Stimulated activated CD4-positive, alpha-beta T cell treated with anti-CD3 and anti-CD28 coated beads, TNF-alpha, amount 100 ng/mL, for 1 hour (primary cell): Measurements from ENCODE around the gene KRT6A.
"Not testable (repeated sequence)": the region's sequence is repeated elsewhere in the genome, so short reads cannot be mapped to it uniquely, and the experiment has no call there.

Experiments used
- DNase-seq, 3 donors: peaks; one replicate each; pipeline ENCODE4 v3.0.0-alpha.2; 2020; ENCODE audit warnings: low read depth in 3 of 3, low spot score in 1 of 3

Gene KRT6A

DNA sequence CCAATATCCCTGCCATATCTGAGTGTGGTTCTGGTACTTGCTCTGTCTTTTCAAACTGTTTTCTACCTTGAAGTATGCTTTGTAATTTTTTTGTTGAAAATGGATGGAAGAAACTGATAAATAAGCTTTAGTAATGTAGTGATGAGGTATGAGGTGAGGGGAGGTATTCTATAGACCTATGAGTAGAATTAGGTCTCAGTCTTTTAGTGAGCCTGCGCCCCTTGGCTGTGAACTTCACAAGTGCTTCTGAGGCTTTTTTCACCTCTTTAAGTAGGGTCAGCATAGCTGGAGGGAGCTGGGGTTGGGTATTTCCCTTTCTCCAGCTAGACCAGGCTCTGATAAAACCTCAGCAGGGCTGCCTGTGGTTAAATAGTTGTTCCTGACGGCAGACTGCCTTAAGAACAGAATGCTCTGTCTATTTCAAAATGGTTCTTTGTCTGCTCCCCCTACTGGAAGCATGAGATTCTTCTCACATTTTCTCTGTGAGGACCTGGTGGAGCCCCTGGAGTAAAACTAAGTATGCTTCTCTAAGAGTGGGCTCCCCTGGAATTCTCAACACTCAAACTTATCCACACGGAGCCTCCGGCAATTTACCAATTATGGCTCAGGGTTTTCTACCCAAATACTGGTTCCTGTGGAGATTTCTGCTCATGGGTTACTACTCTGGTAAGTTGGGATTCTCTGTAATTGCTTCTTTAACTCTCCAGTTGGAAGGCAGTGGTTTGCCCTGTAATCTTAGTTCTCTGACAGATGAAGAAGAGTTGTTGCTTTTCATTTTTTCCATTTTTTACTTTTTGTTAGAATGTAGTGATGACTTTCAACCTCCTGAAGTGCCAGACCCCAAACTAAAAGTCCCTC lies 14.0 kb upstream of the KRT6A start:
- DNase-seq, result no peak

DNA sequence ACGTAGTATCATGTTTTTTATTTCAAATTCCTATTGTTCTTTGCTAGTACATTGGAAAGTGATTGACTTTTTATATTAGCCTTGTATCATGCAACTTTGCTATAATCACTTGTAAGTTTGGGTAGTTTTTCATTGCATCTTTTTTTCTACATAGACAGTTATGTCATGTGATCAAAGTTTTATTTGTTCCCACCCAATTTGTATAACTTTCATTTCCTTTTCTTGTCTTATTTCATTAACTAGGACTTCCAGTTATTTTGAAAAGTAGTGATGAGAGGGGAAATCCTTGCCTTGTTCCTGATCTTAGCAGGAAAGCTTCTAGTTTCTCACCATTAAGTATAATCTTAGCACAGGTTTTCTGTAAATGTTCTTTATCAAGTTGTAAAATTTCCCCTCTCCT lies 9.8 kb upstream of the KRT6A start:
- DNase-seq, result no peak

DNA sequence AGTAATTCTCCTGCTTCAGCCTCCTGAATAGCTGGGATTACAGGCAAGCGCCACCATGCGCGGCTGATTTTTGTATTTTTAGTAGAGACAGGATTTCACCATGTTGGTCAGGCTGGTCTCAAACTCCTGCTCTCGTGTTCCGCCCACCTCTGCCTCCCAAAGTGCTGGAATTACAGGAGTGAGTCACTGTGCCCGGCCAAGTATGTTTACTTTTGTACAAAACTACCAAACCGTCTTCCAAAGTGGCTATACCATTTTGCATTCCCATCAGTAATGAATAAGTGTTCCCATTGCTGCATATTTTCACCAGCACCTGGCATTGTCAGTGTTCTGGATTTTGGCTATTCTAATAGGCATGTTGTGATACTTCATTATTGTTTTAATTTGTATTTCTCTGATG lies 8.4 kb upstream of the KRT6A start:
- no peak for DNase-seq

DNA sequence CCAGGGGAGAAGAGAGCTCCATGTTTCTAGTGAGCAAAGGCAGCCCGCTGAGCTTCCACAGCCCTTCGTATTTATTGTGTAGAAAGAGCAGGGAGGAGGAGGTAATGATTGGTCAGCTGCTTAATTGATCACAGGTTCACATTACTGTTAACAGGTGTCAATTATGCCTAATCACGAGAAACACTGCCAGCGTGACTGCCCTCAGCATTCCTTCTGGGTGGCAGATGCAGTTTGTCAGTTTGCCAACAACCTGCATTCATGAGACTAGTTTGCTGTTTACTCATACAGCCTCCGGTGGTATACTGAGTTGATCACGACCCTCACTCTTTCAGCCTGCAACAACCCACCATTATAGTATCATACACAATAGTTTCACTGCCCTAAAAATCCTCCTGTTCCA lies 7.5 kb upstream of the KRT6A start:
- not testable (repeated sequence) for DNase-seq

DNA sequence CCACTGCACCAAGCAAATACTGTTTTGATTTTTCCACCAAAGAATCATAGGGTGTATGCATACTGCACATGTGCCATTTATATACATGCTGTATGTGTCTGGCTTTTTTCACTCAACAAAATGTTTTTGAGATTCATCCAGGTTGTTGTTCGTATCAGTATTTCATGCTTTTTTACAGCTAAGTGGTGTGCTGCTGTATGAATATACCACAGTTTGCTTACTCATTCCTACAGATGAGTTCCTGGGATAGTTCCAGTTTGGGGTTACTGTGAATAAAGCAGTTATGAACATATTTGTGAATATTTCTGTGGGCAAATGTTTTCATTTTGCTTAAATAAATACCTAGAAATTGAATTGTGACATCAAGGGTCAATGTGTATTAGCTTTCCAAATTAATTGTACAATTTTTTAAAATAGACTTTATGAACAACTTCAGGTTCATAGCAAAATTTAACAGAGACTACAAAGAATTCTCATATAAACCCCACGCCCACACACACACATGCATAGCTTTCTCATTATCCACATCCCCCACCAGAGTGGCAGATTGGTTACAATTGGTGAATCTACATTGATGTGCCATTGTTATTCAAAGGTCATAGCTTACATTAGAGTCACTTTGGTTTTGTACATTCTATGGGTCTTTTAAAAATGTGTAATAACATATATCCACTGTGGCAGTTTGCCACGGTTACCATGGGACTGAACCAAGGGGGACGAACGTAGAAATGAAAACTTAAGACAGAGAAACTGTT lies 6.9 kb upstream of the KRT6A start:
- no peak for DNase-seq

DNA sequence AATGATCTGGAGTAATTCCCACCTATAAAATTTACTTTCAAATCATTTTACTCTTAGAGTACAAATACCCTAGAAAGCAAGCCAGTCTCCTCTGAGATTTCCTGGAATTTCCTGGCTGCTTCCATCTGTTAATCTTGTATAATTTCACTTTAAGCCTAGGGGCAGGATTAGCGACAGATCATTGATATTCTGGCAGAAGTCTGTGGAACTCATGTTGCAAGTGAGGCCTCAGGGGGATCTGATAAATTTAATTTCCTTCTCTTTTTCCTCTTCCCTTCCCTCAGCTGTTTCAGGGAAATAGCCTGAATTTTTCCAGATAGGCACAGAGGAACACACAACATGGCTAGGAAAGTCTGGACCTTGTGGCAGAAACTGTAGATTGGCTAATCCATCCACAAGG lies 5.9 kb upstream of the KRT6A start:
- DNase-seq, result no peak

DNA sequence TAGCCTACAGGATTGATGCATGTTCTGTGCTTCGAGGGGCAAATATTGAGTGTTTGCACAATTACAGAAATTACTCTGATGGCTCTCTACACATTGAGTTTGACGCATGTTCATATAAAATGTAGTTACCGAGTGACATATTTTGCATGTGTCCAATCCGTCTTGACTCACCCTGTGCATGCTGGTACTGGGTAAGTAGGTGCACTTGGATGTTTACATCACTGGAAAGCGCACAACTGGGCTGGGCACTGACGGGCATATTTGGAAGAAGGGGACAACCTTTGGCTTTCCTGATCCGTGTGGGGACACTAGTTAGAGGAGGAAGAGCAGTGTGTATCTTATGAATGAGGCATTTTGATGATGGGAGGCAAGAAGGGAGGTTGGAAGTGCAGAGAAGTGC lies 4.9 kb upstream of the KRT6A start:
- no peak for DNase-seq

DNA sequence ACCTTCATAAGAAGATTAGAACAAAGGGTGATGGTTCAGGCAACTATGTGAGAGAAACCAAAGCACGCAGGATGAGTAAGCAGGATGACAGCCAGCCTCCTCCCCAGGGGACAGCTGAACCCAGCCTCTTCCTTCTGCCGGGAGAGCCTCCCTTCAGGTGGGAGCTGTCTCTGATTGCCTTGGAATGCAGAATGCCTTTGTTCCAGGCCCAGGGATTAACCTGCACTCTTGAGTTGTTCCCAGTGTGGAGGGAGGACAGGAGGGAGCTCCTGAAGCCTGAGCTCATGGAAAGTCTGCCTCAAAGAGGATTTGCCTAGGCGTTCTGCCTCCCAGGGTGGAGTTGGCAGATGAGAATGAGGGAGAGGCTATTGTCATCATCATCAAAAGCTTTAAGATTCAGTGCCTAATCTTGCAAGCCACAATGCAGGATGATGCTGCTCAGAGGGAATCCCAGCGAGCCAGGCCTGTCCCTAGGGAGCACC lies 3.6 kb upstream of the KRT6A start:
- DNase-seq, result no peak

DNA sequence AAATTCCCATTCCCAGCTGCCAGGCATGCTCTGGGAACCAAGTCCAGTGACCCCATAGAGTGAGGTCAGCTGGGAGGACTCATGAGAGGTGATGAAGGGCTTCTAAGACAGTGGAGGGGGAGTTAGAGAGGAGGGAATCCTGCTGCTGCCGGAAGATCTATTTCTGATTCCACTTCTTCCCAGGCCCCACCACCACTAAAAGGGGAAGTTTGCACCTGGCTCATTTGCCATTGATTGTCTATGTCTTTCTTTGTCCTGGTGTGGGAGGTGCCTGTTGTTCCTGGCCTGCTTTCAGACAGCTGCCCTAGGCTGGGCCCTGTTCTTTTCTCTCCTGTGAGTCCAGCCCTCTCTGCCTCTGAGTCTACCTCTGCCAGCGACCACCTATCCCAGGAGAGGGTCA lies 3.0 kb upstream of the KRT6A start:
- no peak for DNase-seq

DNA sequence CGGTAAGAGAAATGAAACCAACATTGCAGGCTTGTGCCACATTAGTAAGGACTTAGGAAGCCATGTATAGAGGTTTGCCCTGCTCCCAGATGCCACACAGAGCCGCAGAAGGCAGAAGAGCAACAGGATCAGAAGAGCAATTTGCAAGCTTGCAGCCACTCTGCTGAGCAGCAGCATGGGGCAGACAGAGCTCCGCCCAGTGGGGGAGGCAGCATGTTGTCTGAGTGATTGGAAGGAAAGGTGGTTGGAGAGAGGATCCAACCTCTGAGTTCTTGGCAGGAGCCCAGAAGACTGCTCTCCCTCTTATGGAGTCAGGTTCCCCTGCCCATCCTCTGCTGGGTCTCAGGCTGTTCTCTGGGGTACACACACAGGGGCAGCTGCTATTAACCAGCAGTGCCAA lies 2.3 kb upstream of the KRT6A start:
- no peak for DNase-seq

DNA sequence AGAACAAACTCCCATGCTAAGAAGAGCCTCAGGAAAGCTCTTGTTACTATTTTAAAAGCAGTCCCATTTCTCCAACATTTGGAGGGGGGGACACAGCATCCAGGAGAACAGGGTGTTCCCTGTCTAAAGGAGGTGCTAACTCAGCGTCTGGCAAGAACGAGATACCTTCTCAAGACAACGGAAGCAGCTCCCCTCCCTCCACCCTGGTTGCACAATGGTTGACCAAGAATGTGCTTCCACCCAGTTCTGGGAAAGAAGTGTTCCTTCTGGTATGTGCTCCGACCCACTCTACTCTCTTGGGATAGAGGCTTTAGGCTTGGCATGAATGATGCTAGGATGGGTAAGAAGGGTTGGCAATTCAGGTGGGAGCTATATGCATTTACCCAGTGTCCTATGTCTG lies 1.5 kb upstream of the KRT6A start:
- DNase-seq, result no peak

DNA sequence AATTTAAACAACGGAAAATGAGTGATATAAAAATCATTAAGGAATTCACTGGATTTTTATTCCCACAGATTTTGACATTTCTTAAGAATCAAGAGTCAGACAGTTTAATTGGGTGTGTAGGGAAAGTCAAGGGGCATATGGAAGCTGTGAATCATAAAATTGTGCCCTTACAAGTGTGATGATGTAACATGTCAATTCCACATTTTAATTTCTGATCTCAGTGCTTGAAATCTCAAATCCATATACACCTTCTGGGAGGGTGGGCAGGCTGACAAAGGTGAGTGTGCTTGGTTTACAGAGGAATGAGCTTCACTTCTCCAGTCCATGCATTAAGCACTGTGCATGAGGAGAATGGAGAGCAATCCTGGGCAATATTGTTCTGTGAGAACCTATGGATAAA lies 1.0 kb upstream of the KRT6A start:
- DNase-seq, result no peak

DNA sequence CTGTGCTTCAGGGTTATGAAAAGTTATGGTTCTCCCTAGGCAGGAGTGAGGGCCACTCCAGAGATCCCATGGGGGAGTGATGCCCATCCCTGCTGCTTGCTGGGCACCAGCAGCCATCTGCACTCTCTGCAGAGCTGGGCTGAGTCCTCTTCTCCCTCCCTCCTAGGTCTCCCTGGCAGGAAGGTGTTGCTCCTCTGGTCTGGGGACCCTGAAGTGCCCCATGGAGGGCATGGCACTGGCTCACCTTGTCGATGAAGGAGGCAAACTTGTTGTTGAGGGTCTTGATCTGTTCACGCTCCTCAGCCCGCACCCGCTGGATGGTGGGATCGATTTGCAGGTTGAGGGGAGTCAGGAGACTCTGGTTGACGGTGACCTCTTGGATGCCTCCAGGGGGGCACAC lies 652 bp downstream of the KRT6A start:
- DNase-seq, result not testable (repeated sequence)

DNA sequence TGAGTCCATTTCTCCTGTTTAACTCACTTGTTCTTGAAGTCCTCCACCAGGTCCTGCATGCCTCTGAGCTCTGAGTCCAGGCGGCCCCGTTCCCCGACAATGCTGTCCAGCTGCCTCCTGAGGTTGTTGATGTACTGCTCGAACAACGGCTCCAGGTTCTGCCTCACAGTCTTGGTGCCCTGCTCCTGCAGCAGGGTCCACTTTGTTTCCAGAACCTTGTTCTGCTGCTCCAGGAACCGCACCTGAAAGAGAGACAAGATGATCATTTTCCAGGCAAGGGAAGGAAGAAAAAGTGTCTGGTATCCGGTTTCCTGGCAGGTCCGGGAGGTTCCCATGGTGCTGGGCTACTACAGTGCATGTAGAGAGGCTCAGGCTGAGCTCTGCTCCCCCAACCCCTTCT lies 1.6 kb downstream of the KRT6A start:
- not testable (repeated sequence) for DNase-seq

DNA sequence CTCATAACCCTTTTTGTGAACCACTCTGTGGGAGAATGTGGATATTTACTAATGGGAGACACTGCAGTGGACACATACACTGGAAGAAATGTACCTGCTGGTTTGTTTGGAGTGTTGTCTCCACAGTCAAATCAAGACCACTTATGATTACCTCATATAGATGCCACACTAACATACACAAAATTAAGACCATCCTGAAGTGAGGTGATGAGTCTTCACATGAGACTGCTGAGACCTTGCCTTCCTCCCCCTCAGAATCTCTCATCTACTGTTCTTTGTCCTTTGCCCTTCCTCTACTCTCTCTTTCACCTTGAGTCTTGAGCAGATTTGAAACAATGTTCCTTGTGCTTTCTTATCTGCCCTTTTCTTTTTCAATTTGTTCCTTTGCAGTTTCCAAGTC lies 4.3 kb downstream of the KRT6A start:
- DNase-seq, result no peak

DNA sequence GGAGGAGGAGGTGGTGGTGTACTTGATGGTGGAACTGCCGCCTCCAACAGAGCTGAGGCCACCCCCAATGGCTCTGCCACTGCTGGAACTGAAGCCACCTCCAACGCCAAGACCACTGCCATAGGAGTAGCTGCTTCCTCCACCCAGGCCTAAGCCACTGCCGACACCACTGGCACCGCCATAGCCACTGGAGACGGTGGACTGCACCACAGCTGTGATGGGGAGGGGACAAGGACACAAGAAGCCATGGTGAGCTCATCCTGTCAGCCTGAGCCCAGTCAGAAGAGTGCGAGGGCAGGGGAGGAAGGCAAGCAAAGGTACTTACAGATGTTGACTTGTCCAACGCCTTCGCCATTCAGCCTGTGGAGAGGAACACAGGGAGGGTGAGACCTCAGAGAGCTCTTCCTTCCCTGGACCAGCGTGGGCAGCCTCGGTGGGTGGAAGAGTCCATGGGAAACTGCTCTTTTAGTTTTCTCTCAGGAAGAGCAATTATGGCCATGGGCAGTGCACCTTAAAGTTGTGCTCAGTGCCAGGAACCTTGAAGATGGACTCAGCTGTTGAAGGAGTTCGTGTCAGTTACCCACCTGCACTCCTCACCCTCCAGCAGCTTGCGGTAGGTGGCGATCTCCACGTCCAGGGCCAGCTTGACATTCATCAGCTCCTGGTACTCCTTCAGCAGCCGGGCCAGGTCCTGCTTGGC lies 5.2 kb downstream of the KRT6A start:
- not testable (repeated sequence) for DNase-seq

DNA sequence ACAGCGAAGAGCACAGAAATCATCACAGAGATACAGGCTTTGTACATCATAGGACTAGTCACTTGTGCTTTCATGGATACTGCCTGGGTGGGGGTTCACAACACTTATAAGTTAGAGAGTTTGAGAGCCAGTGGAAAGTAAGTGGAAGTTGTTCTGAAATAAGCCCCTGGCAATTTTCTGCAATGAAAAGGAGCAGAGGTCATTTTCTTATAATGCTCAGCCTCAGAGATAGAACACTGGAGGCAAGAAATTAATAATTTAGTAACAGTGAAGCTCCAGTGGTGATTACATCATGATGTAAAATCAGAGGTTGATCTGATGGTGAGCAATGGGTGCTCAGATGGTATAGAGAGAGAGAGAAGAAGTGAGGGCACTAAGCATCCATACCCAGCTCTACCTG lies 5.8 kb downstream of the KRT6A start:
- DNase-seq, result no peak

DNA sequence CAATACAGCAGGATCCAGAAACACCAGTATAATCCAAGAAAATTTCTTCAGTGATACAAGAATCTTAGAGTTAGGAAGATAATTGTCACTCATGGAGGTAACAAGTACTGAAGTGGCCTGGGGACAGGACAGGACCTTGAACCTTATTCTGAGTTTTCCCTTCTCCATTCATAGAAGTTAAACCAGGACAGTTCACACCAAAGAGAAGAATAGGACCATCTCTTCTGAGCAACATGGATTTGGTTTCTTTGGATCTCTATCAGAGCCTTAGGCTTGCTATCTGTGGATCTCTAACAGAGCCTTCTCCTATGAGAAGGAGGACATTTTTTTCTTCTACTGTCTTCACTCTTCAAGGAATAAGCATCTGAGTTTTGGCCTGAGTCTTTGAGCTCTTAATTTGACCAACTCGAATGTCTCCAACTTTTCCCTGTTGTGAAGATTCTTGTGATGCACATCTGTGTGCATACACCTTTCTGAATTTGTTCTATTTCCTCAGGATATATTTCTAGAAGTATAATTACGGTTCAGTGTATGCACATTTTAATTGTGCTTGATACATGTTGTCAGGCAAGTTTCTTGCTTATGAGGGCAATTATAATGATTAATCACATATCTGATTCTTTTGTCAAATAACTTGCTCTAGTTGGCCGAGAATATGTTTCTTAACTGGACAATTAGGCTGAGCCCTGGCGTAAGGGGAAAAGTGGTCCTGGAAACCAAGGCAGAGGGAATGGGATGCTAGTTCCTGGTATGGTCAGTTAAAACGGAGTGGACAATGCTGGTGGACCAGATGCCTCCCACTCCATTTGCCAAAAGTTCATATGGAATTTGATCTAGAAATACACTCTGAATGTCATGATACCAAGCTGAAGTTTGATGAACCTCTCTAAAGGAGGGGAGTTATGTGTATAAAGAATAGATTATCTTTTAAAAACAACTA lies 6.6 kb downstream of the KRT6A start:
- no peak for DNase-seq

DNA sequence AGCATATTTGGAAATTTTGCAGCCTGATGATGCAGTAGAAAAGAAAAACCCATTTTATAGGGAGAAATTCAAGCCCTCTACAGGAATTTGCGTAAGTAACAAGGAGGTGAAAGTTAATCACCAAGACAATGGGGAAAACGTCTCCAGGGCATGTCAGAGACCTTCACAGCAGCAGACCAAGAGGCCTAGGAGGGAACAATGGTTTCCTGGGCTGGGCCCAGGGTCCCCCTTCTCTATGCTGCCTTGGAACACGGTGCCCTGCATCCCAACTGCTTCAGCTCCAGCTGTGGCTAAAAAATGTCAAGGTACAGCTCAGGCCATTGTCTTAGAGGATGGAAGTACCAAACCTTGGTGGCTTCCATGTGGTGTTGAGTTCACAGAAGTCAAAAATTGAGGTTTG lies 13.0 kb downstream of the KRT6A start:
- no peak for DNase-seq

DNA sequence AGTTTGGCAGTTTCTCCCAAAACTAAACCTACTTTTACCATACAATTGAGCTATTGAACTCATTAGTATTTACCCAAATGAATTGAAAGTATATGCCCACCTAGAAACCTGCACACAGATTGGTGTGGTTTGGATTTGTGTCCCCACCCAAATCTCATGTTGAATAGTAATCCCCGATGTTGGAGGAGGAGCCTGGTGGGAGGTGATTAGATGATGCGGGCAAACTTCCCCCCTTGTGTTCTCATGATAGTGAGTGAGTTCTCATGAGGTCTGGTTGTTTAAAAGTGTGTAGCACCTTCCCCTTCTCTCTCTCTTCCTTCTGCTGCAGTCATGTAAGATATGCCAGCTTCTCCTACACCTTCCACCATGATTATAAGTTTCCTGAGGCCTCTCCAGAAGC lies 15.4 kb downstream of the KRT6A start:
- no peak for DNase-seq

DNA sequence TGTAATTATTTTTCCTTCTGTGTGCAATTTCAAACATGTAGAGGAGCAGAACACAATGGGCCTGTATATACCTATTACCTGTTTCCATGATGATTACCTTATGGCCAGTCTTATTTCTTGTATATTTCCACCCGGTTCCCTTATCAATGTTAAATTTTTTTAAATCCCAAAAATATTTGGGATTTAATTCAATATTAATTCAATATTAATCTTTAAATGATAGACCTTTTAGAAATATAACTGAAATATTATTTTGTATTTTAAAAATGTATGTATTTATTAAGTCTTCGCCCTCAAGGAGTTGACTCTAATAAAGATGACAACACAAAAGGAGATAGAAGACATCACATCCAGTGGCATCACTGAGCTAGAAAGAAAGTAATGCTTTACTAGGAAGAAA lies 18.8 kb downstream of the KRT6A start:
- no peak for DNase-seq
